T-cell (primary cell): ENCODE measurements around the gene TFIP11. TPM values are rescaled to one million over a fixed set of nuclear protein-coding genes. Genes with fewer than 3 reads are reported as not detected.
A peak's percentile ranks its signal among the peaks of the same experiment; 100 is the strongest.

ENCODE experiments used
- ATAC-seq, 4 experiments: fragments of 200-7000 bp in 3 of 4; fragments of 150-1000 bp in 1 of 4; cut with Tn5 transposase; replicated peaks in 1 of 4; 1 replicate in 3 of 4; 2 replicates in 1 of 4; pipeline ENCODE4 v1.10.0; 2021; ENCODE audit warnings: moderate library complexity in 3 of 4, mild to moderate bottlenecking in 2 of 4, moderate number of reproducible peaks in 1 of 4
- CTCF ChIA-PET, 2 donors: fragments of 300-600 bp; sonication (Branson Sonifier 250); formaldehyde crosslinking; loops; one replicate each; lab custom pipeline; 2022; ENCODE audit warnings: antibody characterized with exemption in 2 of 2; lab: Charles Lee
- POLR2A ChIA-PET, 2 donors: fragments of 300-600 bp; sonication (Branson Sonifier 250); formaldehyde crosslinking; loops; one replicate each; lab custom pipeline; 2022; ENCODE audit warnings: antibody characterized with exemption in 2 of 2; lab: Charles Lee
- DNase-seq, 35 experiments: peaks; one replicate each; pipeline versions ENCODE4 v3.0.0 to v3.0.0-alpha.2; 2013 to 2023
- H3K27ac ChIP-seq: one replicate; pipeline ENCODE4 v1.5.1; 2013; ENCODE audit warnings: low read length
- H3K27me3 ChIP-seq, 2 experiments: replicated peaks in 1 of 2; 1 replicate in 1 of 2; 2 replicates in 1 of 2; pipeline versions ENCODE4 v1.6.1 to v1.7.0; 2013; ENCODE audit warnings: low read length in 1 of 2, mixed read lengths in 1 of 2; ENCODE audit not compliant: control insufficient read depth in 2 of 2, insufficient read depth in 2 of 2; ENCODE audit errors: extremely low read depth in 1 of 2
- H3K36me3 ChIP-seq, 2 donors: 1 replicate in 1 of 2; 2 replicates in 1 of 2; pipeline versions ENCODE4 v1.6.1 to v1.7.0; 2013; ENCODE audit warnings: low read length in 1 of 2; ENCODE audit not compliant: control insufficient read depth in 2 of 2, insufficient read depth in 1 of 2; ENCODE audit errors: extremely low read depth in 1 of 2
- H3K4me1 ChIP-seq, 2 experiments: 1 replicate in 1 of 2; 2 replicates in 1 of 2; pipeline versions ENCODE4 v1.6.1 to v1.7.0; 2013; ENCODE audit warnings: low read length in 2 of 2, mixed read lengths in 1 of 2; ENCODE audit not compliant: insufficient read depth in 2 of 2, control insufficient read depth in 1 of 2; ENCODE audit errors: extremely low read depth in 1 of 2
- H3K4me3 ChIP-seq, 2 donors: 1 replicate in 1 of 2; 2 replicates in 1 of 2; pipeline versions ENCODE4 v1.5.1 to v1.7.0; 2013; ENCODE audit warnings: mild to moderate bottlenecking in 2 of 2, low read length in 1 of 2, moderate library complexity in 1 of 2; ENCODE audit not compliant: control insufficient read depth in 1 of 2; ENCODE audit errors: extremely low read depth in 1 of 2
- H3K9me3 ChIP-seq: 2 replicates; pipeline ENCODE4 v1.7.0; 2013
- H3K27ac Mint-ChIP-seq, 2 donors: one replicate each; pipeline ENCODE4 v1.8.0; 2020 to 2021; ENCODE audit warnings: mild to moderate bottlenecking in 2 of 2, mixed read lengths in 2 of 2
- H3K27me3 Mint-ChIP-seq, 2 donors: one replicate each; pipeline ENCODE4 v1.8.0; 2021 to 2022; ENCODE audit warnings: mixed read lengths in 2 of 2
- H3K36me3 Mint-ChIP-seq: one replicate; pipeline ENCODE4 v1.8.0; 2021; ENCODE audit warnings: mixed read lengths
- H3K4me1 Mint-ChIP-seq, 3 donors: one replicate each; pipeline ENCODE4 v1.8.0; 2020 to 2022; ENCODE audit warnings: mixed read lengths in 3 of 3, mild to moderate bottlenecking in 1 of 3
- H3K4me3 Mint-ChIP-seq, 3 donors: one replicate each; pipeline ENCODE4 v1.8.0; 2020 to 2022; ENCODE audit warnings: mild to moderate bottlenecking in 3 of 3, mixed read lengths in 3 of 3, moderate library complexity in 3 of 3
- H3K9me3 Mint-ChIP-seq, 3 donors: one replicate each; pipeline ENCODE4 v1.8.0; 2020 to 2022; ENCODE audit warnings: mixed read lengths in 3 of 3
- WGBS: methylation state at CpG from one replicate; pipeline ENCODE4 v1.1.5; 2013; ENCODE audit warnings: missing lambda C conversion rate; ENCODE audit not compliant: insufficient coverage; 5-methylcytosine and 5-hydroxymethylcytosine counted together
- total RNA-seq, 35 experiments: library from RNA in 6 of 35; stranded (reverse) in 6 of 35; fragments of 120-200 nt in 1 of 35; gene quantifications; one replicate each; pipeline versions ENCODE4 v1.2.1 to v1.2.4 and lab custom pipeline; 2013 to 2026

Gene TFIP11
- total RNA-seq, 5 donors from 2014 or later (not counting 1 experiment from before 2014, with no cell fraction given), result 63.0 to 91.8 (median 75.2) TPM

GRCh38 chr22:26508148-26508547 is 4.1 kb downstream of the TFIP11 start:
- H3K36me3 ChIP-seq, result peaks cover 22 to 70% of the 10 kb centered on the region in 2 donors
- Mint-ChIP-seq H3K9me3 (no peaks in the 10 kb centered on the region), H3K27ac (no peak overlapping the region), H3K4me3 (no peak overlapping the region), H3K27me3 (no peaks in the 10 kb centered on the region), H3K4me1 (peaks cover 53 to 55% (median 55%) of the 10 kb centered on the region in 3 donors), H3K36me3 (peaks cover 51% of the 10 kb centered on the region)
- CTCF ChIA-PET, result interaction anchor here in 1 of 2 donors (1.0 kb wide), 1 partner anchor 24 kb away, joined by 4 read pairs; the partner anchor contains the start of genes HPS4 and SRRD
- ATAC-seq, result no peak
- no peak overlapping the region for H3K27ac ChIP-seq
- DNase-seq, result no peak
- no peaks in the 10 kb centered on the region for H3K27me3 ChIP-seq
- no peak overlapping the region for H3K4me3 ChIP-seq
- POLR2A ChIA-PET, result no interaction called here
- peaks cover 13 to 31% of the 10 kb centered on the region in 2 experiments for H3K4me1 ChIP-seq
- no peaks in the 10 kb centered on the region for H3K9me3 ChIP-seq

- Mint-ChIP-seq H3K4me3 (peak overlapping the region in 1 of 3 donors; percentile 52), H3K9me3 (no peaks in the 10 kb centered on the region), H3K27me3 (no peaks in the 10 kb centered on the region), H3K36me3 (peaks cover 63% of the 10 kb centered on the region), H3K4me1 (peaks cover 19 to 31% (median 24%) of the 10 kb centered on the region in 3 donors), H3K27ac (peak overlapping the region; percentile 68 to 76)
- DNase-seq (no peak), ATAC-seq (no peak)
- WGBS, result no CpG with 5 or more reads among the region's 1 CpG
- peaks cover 22 to 98% of the 10 kb centered on the region in 2 donors for H3K36me3 ChIP-seq
- CTCF ChIA-PET, result interaction anchor here (0.5 to 2.8 kb wide), 11 partner anchors 9 to 197 kb away, joined by 3 to 17 read pairs (median 4); partner anchors contain the start of genes HPS4 (in 1 of the 2), SRRD (in 1 of the 2) and TFIP11 (in 1 of the 2)
- no peaks in the 10 kb centered on the region for H3K9me3 ChIP-seq
- no peaks in the 10 kb centered on the region for H3K27me3 ChIP-seq
- peak overlapping the region; percentile 52 for H3K27ac ChIP-seq
- POLR2A ChIA-PET, result interaction anchor here in 1 of 2 donors (0.6 to 1.2 kb wide), 2 partner anchors 20 to 35 kb away, joined by 3 read pairs; partner anchors contain the start of gene SRRD
- H3K4me3 ChIP-seq, result no peak overlapping the region
- peaks cover 5 to 18% of the 10 kb centered on the region in 2 experiments for H3K4me1 ChIP-seq
Measured at GRCh38 chr22:26503758-26504157, 8.5 kb downstream of the TFIP11 start.

DNA sequence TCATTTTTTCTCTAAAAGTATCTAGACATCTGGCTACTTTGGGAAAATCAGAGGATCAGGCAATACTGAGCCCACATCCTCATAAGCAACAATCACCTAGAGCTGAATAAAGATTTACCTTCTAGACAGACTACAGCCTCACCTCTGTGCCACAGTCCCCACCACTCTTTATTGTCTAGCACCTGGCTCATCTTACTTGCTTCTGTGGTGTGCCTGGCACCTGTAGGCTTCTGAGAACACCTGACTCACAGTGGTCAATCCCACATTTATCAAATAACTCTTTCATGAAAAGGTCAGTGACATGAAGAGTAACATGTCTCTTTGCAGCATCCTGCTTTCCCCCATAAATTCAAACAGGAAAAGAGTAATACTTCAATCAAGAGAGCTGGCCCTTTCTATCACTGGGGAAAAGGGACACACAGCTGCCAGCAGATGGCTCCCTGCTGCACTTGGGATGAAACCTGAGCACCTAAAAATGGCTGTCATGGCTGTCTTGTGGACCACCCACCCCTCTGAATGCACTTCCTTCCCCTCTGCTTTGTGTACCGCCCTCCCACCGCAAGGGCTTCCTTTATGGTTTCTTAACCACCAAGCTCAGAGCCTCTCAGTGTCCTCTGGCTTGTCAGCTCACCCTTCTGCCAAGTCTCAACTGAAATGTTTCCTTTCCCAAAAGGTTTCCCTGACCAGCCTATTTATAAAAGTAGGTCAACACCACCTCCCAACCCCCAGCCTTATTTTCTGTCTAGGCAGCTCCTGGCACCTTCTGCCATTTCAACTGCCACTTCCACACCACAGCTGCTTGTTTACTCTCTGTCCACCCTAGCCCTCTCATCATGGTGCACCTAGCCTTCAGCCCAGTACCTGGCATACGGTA is 9.3 kb downstream of the TFIP11 start:
- no peak overlapping the region for H3K4me3 ChIP-seq
- H3K36me3 ChIP-seq, result peaks cover 20 to 94% of the 10 kb centered on the region in 2 donors
- WGBS, result 4% methylated on average over 3 of the region's 3 CpGs
- ChIA-PET POLR2A (interaction anchor here in 1 of 2 donors (0.5 to 1.2 kb wide), 3 partner anchors 19 to 36 kb away, joined by 3 to 8 read pairs (median 3); partner anchors contain the start of gene SRRD), CTCF (interaction anchor here (0.6 to 2.8 kb wide), 11 partner anchors 9 to 197 kb away, joined by 3 to 17 read pairs (median 4); partner anchors contain the start of genes HPS4 (in 1 of the 2), SRRD (in 1 of the 2) and TFIP11 (in 1 of the 2))
- Mint-ChIP-seq H3K4me1 (peaks cover 18 to 31% (median 24%) of the 10 kb centered on the region in 3 donors), H3K27ac (peak overlapping the region; percentile 68 to 76), H3K36me3 (peaks cover 61% of the 10 kb centered on the region), H3K4me3 (peak overlapping the region in 2 of 3 donors; percentile 28 to 52), H3K27me3 (no peaks in the 10 kb centered on the region), H3K9me3 (no peaks in the 10 kb centered on the region)
- H3K4me1 ChIP-seq, result peaks cover 5 to 18% of the 10 kb centered on the region in 2 experiments
- peak; percentile 26 to 81 (median 58) for DNase-seq
- no peaks in the 10 kb centered on the region for H3K27me3 ChIP-seq
- no peaks in the 10 kb centered on the region for H3K9me3 ChIP-seq
- peak; percentile 76 to 95 (median 92) for ATAC-seq
- peak overlapping the region; percentile 52 for H3K27ac ChIP-seq

DNA sequence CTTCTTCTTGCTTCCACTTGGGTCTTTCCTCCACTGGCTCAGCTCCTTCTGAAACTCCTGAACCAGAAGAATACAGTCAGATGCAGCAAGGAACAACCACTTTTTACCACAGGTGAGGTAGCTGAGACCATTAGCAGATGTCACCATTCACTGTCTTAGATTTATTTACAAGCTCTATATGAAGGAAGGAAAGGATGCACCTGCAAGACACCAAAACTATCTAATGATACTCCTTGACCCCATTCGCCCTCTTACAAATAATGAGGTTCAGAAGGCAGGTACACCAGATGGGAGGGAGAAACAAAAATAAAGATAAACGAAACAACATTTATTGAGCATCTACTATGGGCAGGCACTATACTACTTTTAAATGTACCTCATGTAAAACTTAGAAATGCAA is 10.3 kb downstream of the TFIP11 start:
- Mint-ChIP-seq H3K9me3 (no peaks in the 10 kb centered on the region), H3K36me3 (peaks cover 63% of the 10 kb centered on the region), H3K4me3 (no peak overlapping the region), H3K27me3 (no peaks in the 10 kb centered on the region), H3K27ac (peak overlapping the region in 1 of 2 donors; percentile 28), H3K4me1 (peaks cover 18 to 31% (median 24%) of the 10 kb centered on the region in 3 donors)
- DNase-seq, result no peak
- Histone ChIP-seq H3K27ac (no peak overlapping the region), H3K9me3 (no peaks in the 10 kb centered on the region), H3K4me1 (peaks cover 5 to 18% of the 10 kb centered on the region in 2 experiments), H3K36me3 (peaks cover 17 to 89% of the 10 kb centered on the region in 2 donors), H3K4me3 (no peak overlapping the region), H3K27me3 (no peaks in the 10 kb centered on the region)
- no CpG with 5 or more reads among the region's 2 CpGs for WGBS
- ChIA-PET CTCF (interaction anchor here (0.8 to 2.8 kb wide), 7 partner anchors 11 to 171 kb away, joined by 3 to 17 read pairs (median 4); partner anchors contain the start of genes HPS4 (in 1 of the 2) and SRRD (in 1 of the 2)), POLR2A (interaction anchor here in 1 of 2 donors (0.6 to 0.7 kb wide), 2 partner anchors 11 to 18 kb away, joined by 3 to 7 read pairs; partner anchors contain the start of genes HPS4, SRRD and TFIP11)
- no peak for ATAC-seq

- no peak for DNase-seq
- ChIA-PET CTCF (no interaction called here), POLR2A (interaction anchor here in 1 of 2 donors (0.8 kb wide), 1 partner anchor 16 kb away, joined by 4 read pairs; the partner anchor contains the start of genes HPS4 and SRRD)
- Histone ChIP-seq H3K27ac (no peak overlapping the region), H3K9me3 (no peaks in the 10 kb centered on the region), H3K27me3 (no peaks in the 10 kb centered on the region), H3K36me3 (peaks cover 13 to 87% of the 10 kb centered on the region in 2 donors), H3K4me1 (peaks cover 5 to 15% of the 10 kb centered on the region in 2 experiments), H3K4me3 (no peak overlapping the region)
- Mint-ChIP-seq H3K27me3 (no peaks in the 10 kb centered on the region), H3K27ac (peak overlapping the region in 1 of 2 donors; percentile 27), H3K4me1 (peaks cover 17 to 24% (median 19%) of the 10 kb centered on the region in 3 donors), H3K36me3 (peaks cover 58% of the 10 kb centered on the region), H3K9me3 (no peaks in the 10 kb centered on the region), H3K4me3 (no peak overlapping the region)
- no peak for ATAC-seq
- 89% methylated on average over 18 of the region's 25 CpGs for WGBS
Measured at GRCh38 chr22:26499188-26499703, 13.0 kb downstream of the TFIP11 start.
